Astrocyte of the spinal cord (primary cell): ENCODE measurements around the gene SLC1A1.
A peak's percentile ranks its signal among the peaks of the same experiment; 100 is the strongest.

ENCODE experiments used
- DNase-seq: peaks from one replicate; pipeline ENCODE4 v3.0.0; 2011; ENCODE audit warnings: low read depth, low spot score
- H3K4me3 ChIP-seq: 2 replicates; pipeline ENCODE4 v1.5.1; 2011; ENCODE audit warnings: low read depth, mild to moderate bottlenecking, low read length, moderate library complexity
- CTCF ChIP-seq: IDR thresholded peaks from 2 replicates; pipeline ENCODE4 v1.5.1; 2012; ENCODE audit warnings: low read depth, mild to moderate bottlenecking, low read length, inconsistent platforms
- in situ Hi-C: cut with HindIII; loops from 2 replicates; pipeline ENCODE4 v1.10.0; 2017; ENCODE audit warnings: low sequenced_read_pairs

The SLC1A1 gene

GRCh38 chr9:4465910-4466309 is 24.4 kb upstream of the SLC1A1 start:
- no peak for DNase-seq
- in situ Hi-C loops: no loop called here
- TF ChIP-seq CTCF: no peak

DNA sequence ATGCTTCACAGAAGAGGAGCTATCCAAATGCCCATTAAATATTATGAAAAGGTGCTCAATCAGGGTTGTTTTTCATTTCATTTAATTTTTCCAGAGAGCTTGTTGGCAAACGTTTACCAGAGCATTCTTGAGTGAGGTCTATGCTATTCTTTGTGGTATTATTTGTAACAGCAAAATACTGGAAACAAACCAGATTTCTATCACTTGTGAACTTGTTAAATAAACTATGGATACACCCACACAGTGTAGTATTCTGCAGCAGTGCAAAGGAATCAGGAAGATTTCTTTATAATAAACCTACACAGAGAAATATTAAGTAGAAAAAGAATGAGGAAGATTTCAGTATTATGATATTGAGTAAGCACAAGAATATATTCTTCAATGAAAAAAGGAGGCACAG is 15.0 kb upstream of the SLC1A1 start:
- in situ Hi-C loops: no loop called here
- TF ChIP-seq CTCF: no peak
- DNase-seq: no peak
- H3K4me3 ChIP-seq: no peak overlapping the region

More at GRCh38 chr9:4465910-4466309, 24.4 kb upstream of the SLC1A1 start:
- H3K4me3 ChIP-seq: no peak overlapping the region

- in situ Hi-C loops: no loop called here
- DNase-seq: no peak
- TF ChIP-seq CTCF: no peak
Observed at GRCh38 chr9:4486176-4486575, 4.1 kb upstream of the SLC1A1 start.

GRCh38 chr9:4489562-4489918 is 728 bp upstream of the SLC1A1 start:
- H3K4me3 ChIP-seq: peak overlapping the region; percentile 63
- no peak for DNase-seq
- TF ChIP-seq CTCF: no peak
- in situ Hi-C loops: no loop called here

More at GRCh38 chr9:4486176-4486575, 4.1 kb upstream of the SLC1A1 start:
- no peak overlapping the region for H3K4me3 ChIP-seq

DNA sequence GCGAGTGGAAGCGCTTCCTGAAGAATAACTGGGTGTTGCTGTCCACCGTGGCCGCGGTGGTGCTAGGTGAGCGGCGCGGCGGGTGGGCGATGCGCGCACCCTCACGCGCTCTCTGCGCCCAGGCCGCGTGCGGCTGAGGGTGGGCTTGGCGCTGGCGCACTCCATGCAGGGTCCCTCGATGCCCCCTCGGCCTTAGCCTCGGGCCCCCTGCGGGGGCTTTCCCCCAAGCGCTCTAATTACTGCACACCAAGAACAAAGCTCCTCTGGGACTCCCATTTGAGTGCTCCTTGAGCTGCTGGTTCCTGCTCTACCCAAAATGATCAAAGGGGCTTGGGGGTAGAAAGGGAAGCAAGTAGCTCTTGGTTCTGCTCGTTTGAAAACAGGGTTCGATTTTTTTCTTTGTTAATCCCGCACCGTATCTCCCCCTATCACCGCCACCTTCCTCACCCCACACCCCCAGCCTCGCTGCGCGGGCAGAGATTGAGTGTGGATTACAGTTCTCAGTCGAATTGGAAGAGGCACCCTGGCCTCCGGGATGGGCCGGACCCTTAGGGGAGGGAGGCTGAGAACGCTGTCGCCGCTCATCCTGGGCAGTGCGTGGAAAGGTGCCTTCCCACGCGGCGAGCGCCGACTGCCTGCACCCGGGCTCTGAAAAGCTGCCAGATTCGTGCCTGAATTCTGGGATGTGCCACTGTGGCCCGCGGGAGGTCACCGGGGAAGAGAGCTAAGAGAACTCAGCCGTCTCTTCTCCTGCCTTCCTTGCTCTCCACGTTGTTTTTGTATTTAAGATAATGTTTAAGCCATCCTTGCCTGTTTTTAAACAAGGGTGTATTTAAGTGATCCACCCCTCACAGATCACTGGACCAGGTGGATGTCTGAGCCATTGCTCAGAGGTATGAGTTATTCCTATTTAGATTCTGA is 697 bp downstream of the SLC1A1 start:
- TF ChIP-seq CTCF: no peak
- H3K4me3 ChIP-seq: peak overlapping the region; percentile 63
- DNase-seq: no peak
- in situ Hi-C loops: no loop called here

GRCh38 chr9:4491626-4491975 is 1.3 kb downstream of the SLC1A1 start:
- no peak for DNase-seq
- peak overlapping the region; percentile 63 for H3K4me3 ChIP-seq
- no peak for TF ChIP-seq CTCF
- in situ Hi-C loops: no loop called here
